Liver (tissue), 9 donors: ENCODE measurements around the gene CCDC182. TPM values are rescaled to one million over a fixed set of nuclear protein-coding genes. Genes with fewer than 3 reads are reported as not detected.

Experiments used
- DNase-seq: peaks from one replicate; pipeline ENCODE4 v3.0.0-alpha.2; 2017; ENCODE audit warnings: low spot score
- H3K27ac ChIP-seq, 2 donors: one replicate each; pipeline ENCODE4 v1.7.0; 2013; ENCODE audit warnings: inconsistent platforms in 2 of 2, low read length in 2 of 2, control low read depth in 1 of 2, low read depth in 1 of 2, mild to moderate bottlenecking in 1 of 2
- H3K27me3 ChIP-seq, 4 donors: one replicate each; pipeline versions ENCODE4 v1.6.1 to v1.7.0; 2013; ENCODE audit warnings: low read length in 3 of 4, inconsistent platforms in 1 of 4, mild to moderate bottlenecking in 1 of 4, moderate library complexity in 1 of 4; ENCODE audit not compliant: control insufficient read depth in 4 of 4, insufficient read depth in 4 of 4
- H3K36me3 ChIP-seq, 4 donors: one replicate each; pipeline versions ENCODE4 v1.6.1 to v1.7.0; 2013; ENCODE audit warnings: low read length in 3 of 4, mild to moderate bottlenecking in 3 of 4, low read depth in 1 of 4, moderate library complexity in 1 of 4; ENCODE audit not compliant: control insufficient read depth in 4 of 4, insufficient read depth in 3 of 4
- H3K4me1 ChIP-seq, 4 donors: one replicate each; pipeline versions ENCODE4 v1.6.1 to v1.7.0; 2013; ENCODE audit warnings: low read length in 3 of 4, mild to moderate bottlenecking in 3 of 4, moderate library complexity in 1 of 4; ENCODE audit not compliant: control insufficient read depth in 4 of 4, insufficient read depth in 4 of 4
- H3K4me3 ChIP-seq, 3 donors: one replicate each; pipeline versions ENCODE4 v1.6.1 to v1.7.0; 2013; ENCODE audit warnings: low read length in 3 of 3, control low read depth in 1 of 3, low read depth in 1 of 3, mild to moderate bottlenecking in 1 of 3
- H3K9ac ChIP-seq, 2 donors: one replicate each; pipeline ENCODE4 v1.7.0; 2013; ENCODE audit warnings: low read length in 2 of 2, mild to moderate bottlenecking in 2 of 2, moderate library complexity in 2 of 2, control low read depth in 1 of 2, low read depth in 1 of 2
- H3K9me3 ChIP-seq, 4 donors: one replicate each; pipeline versions ENCODE4 v1.6.1 to v1.7.0; 2013; ENCODE audit warnings: low read length in 3 of 4; ENCODE audit not compliant: control insufficient read depth in 4 of 4
- ATF3 ChIP-seq: IDR thresholded peaks from 2 replicates; pipeline ENCODE4 v1.6.1; 2016; ENCODE audit warnings: antibody characterized with exemption
- CTCF ChIP-seq: fragments of 150-350 bp; IDR thresholded peaks from 2 replicates; pipeline ENCODE4 v1.5.1; 2017; ENCODE audit warnings: improper control_type of control experiment, low read depth, low read length; ENCODE audit not compliant: missing input control
- EGR1 ChIP-seq, 2 donors: IDR thresholded peaks; 2 replicates each; pipeline ENCODE4 v1.6.1; 2016 to 2018; ENCODE audit warnings: antibody characterized with exemption in 2 of 2, low read depth in 2 of 2
- FOXA1 ChIP-seq: IDR thresholded peaks from 2 replicates; pipeline ENCODE4 v1.6.1; 2016; ENCODE audit warnings: antibody characterized with exemption
- FOXA2 ChIP-seq: IDR thresholded peaks from 2 replicates; pipeline ENCODE4 v1.6.1; 2016; ENCODE audit warnings: antibody characterized with exemption
- HNF4A ChIP-seq, 2 donors: conservative IDR thresholded peaks; 2 replicates each; pipeline ENCODE4 v1.6.1; 2016; ENCODE audit warnings: antibody characterized with exemption in 2 of 2, mild to moderate bottlenecking in 2 of 2
- HNF4G ChIP-seq: IDR thresholded peaks from 2 replicates; pipeline ENCODE4 v1.6.1; 2016; ENCODE audit warnings: antibody characterized with exemption
- RAD21 ChIP-seq, 2 donors: IDR thresholded peaks; 2 replicates each; pipeline ENCODE4 v1.6.1; 2016; ENCODE audit warnings: antibody characterized with exemption in 2 of 2, mild to moderate bottlenecking in 2 of 2
- REST ChIP-seq: IDR thresholded peaks from 2 replicates; pipeline ENCODE4 v1.6.1; 2016; ENCODE audit warnings: antibody characterized with exemption, mild to moderate bottlenecking
- RXRA ChIP-seq, 2 donors: IDR thresholded peaks; 2 replicates each; pipeline ENCODE4 v1.6.1; 2017 to 2018; ENCODE audit warnings: antibody characterized with exemption in 2 of 2, mild to moderate bottlenecking in 1 of 2
- TAF1 ChIP-seq: conservative IDR thresholded peaks from 2 replicates; pipeline ENCODE4 v1.6.1; 2016; ENCODE audit warnings: antibody characterized with exemption, mild to moderate bottlenecking
- ZBTB33 ChIP-seq: IDR thresholded peaks from 2 replicates; pipeline ENCODE4 v1.6.1; 2016; ENCODE audit warnings: antibody characterized with exemption
- WGBS: extraction: QIAGEN DNeasy Blood & Tissue Kit; methylation state at CpG from one replicate; pipeline ENCODE4 v1.1.7; 2013; 5-methylcytosine and 5-hydroxymethylcytosine counted together
- polyA plus RNA-seq, 2 donors: library from polyadenylated mRNA; stranded (reverse) in 1 of 2; unstranded in 1 of 2; fragments of 200-250 nt in 1 of 2; fragments of >200 nt in 1 of 2; fragmentation: Nextera tagmentation in 1 of 2; extraction: Ambion mirVana in 1 of 2; gene quantifications; one replicate each; pipeline versions ENCODE4 v1.2.1 to v1.2.3, GENCODE V29; 2013 to 2015
- total RNA-seq, 2 donors: library from RNA; depleted of rRNA; stranded (reverse); fragments of >200 nt; gene quantifications; one replicate each; pipeline ENCODE4 v1.2.3, GENCODE V29; 2014
- donor health status: healthy.
- donor health status: healthy.
- donor health status: healthy.
- donor health status: healthy.
- donor health status: healthy.

The CCDC182 gene
- total and polyA plus RNA-seq, 4 donors = not detected

- Histone ChIP-seq H3K9ac (no peak overlapping the region), H3K4me3 (no peak overlapping the region), H3K4me1 (no peaks in the 10 kb centered on the region), H3K27me3 (peaks cover 0 to 2% (median 0%) of the 10 kb centered on the region in 4 donors), H3K9me3 (no peaks in the 10 kb centered on the region), H3K27ac (no peak overlapping the region), H3K36me3 (no peaks in the 10 kb centered on the region)
- WGBS = 64% methylated on average over 6 of the region's 6 CpGs
- TF ChIP-seq HNF4G (no peak), REST (no peak), ATF3 (no peak)
- DNase-seq = no peak
Observed at GRCh38 chr17:57767561-57767960, 22.5 kb upstream of the CCDC182 start.

- Histone ChIP-seq H3K36me3 (no peaks in the 10 kb centered on the region), H3K4me3 (no peak overlapping the region), H3K27ac (no peak overlapping the region), H3K27me3 (peaks cover 0 to 2% (median 0%) of the 10 kb centered on the region in 4 donors), H3K9ac (no peak overlapping the region), H3K9me3 (no peaks in the 10 kb centered on the region), H3K4me1 (no peaks in the 10 kb centered on the region)
- DNase-seq = no peak
- 71% methylated on average over 2 of the region's 2 CpGs for WGBS
- TF ChIP-seq ZBTB33 (no peak), FOXA2 (no peak)
Observed at GRCh38 chr17:57766318-57766943, 21.3 kb upstream of the CCDC182 start.

GRCh38 chr17:57762452-57763395 lies 17.6 kb upstream of the CCDC182 start:
- H3K27ac ChIP-seq = no peak overlapping the region
- no peaks in the 10 kb centered on the region for H3K27me3 ChIP-seq
- TF ChIP-seq EGR1 (IDR thresholded peaks at IDR 0.05; ENCODE audit: low read depth in 2 of 2) (no peak), HNF4G (no peak), CTCF (no peak), FOXA1 (no peak), HNF4A (conservative IDR thresholded peaks at IDR 0.05) (no peak), RAD21 (IDR thresholded peaks at IDR 0.05) (no peak), TAF1 (no peak), RXRA (IDR thresholded peaks at IDR 0.05) (no peak), ZBTB33 (no peak)
- H3K4me3 ChIP-seq = no peak overlapping the region
- H3K9ac ChIP-seq = no peak overlapping the region
- WGBS = 61% methylated on average over 19 of the region's 19 CpGs
- DNase-seq = no peak
- H3K4me1 ChIP-seq = no peaks in the 10 kb centered on the region
- H3K9me3 ChIP-seq = no peaks in the 10 kb centered on the region
- H3K36me3 ChIP-seq = peaks cover 0 to 1% (median 0%) of the 10 kb centered on the region in 4 donors
